Cardiac muscle cell (in vitro differentiated cells and primary cell): ENCODE results near the gene P2RY6. TPM values are rescaled to one million over a fixed set of nuclear protein-coding genes. Genes with fewer than 3 reads are reported as not detected.

ENCODE experiments used
- DNase-seq, 2 donors: peaks; one replicate each; pipeline versions ENCODE4 v3.0.0 to v3.0.0-alpha.2; 2010 to 2017; ENCODE audit warnings: low read depth in 1 of 2, low spot score in 1 of 2
- H3K27ac ChIP-seq: fragments of 200-600 bp; sonication (generic); 2 replicates; pipeline ENCODE4 v1.5.1; 2016
- H3K27me3 ChIP-seq: fragments of 200-600 bp; sonication (generic); 2 replicates; pipeline ENCODE4 v1.6.0; 2016; ENCODE audit warnings: control low read depth
- H3K36me3 ChIP-seq: fragments of 200-600 bp; sonication (generic); 2 replicates; pipeline ENCODE4 v1.5.1; 2016; ENCODE audit warnings: control low read depth
- H3K4me1 ChIP-seq: fragments of 200-600 bp; sonication (generic); 2 replicates; pipeline ENCODE4 v1.8.1; 2017; ENCODE audit warnings: low read depth, mild to moderate bottlenecking, mixed run types
- H3K4me3 ChIP-seq: fragments of 200-600 bp; sonication (generic); 2 replicates; pipeline ENCODE4 v1.5.1; 2016; ENCODE audit warnings: mild to moderate bottlenecking
- H3K9me3 ChIP-seq: fragments of 200-600 bp; sonication (generic); 2 replicates; pipeline ENCODE4 v1.5.1; 2017; ENCODE audit warnings: low read depth, mild to moderate bottlenecking, control low read depth
- CTCF ChIP-seq: IDR thresholded peaks from 2 replicates; pipeline ENCODE4 v1.5.1; 2012; ENCODE audit warnings: low read depth, mild to moderate bottlenecking, low read length
- polyA plus RNA-seq: library from polyadenylated mRNA; unstranded; fragments of >200 nt; fragmentation: Nextera tagmentation; extraction: Ambion mirVana; gene quantifications from 2 replicates; pipeline ENCODE4 v1.2.1, GENCODE V29; 2016
- total RNA-seq: library from RNA; depleted of rRNA; stranded (reverse); fragments of >200 nt; gene quantifications from 2 replicates; pipeline ENCODE4 v1.2.3, GENCODE V29; 2016

The P2RY6 gene
- total and polyA plus RNA-seq, 2 experiments from 2014 or later: 0.39 TPM; not detected in 1

DNA sequence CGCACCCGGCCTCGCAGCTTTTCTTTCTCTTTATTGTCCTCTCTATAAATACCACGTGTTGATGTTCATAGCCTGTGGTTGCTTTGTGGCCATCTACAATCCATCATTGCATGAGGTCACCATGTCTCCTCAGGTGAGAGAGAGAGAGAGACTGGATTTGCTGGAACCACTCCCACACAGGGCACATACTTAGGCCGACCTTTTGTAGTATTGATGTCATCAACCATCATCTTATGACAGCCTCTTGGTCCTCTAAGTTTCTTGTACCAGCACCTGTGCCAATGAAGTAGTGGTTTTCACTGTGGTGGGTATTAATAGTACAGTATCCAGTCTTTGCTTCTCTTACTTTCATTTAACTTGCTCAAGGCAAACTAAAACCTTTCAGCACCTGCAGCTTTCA is 22.8 kb upstream of the P2RY6 start:
- peaks cover 9% of the 10 kb centered on the region for H3K4me1 ChIP-seq
- H3K36me3 ChIP-seq: no peaks in the 10 kb centered on the region
- no peak for TF ChIP-seq CTCF
- H3K9me3 ChIP-seq: no peaks in the 10 kb centered on the region
- H3K4me3 ChIP-seq: no peak overlapping the region
- H3K27me3 ChIP-seq: peaks cover 16% of the 10 kb centered on the region
- DNase-seq: no peak
- no peak overlapping the region for H3K27ac ChIP-seq

- H3K4me3 ChIP-seq: no peak overlapping the region
- DNase-seq: no peak
- H3K4me1 ChIP-seq: peaks cover 9% of the 10 kb centered on the region
- no peaks in the 10 kb centered on the region for H3K9me3 ChIP-seq
- H3K27me3 ChIP-seq: peaks cover 15% of the 10 kb centered on the region
- no peak for TF ChIP-seq CTCF
- H3K27ac ChIP-seq: no peak overlapping the region
- H3K36me3 ChIP-seq: no peaks in the 10 kb centered on the region
Observed at GRCh38 chr11:73249853-73250783, 22.0 kb upstream of the P2RY6 start.

GRCh38 chr11:73252577-73253191 is 19.5 kb upstream of the P2RY6 start:
- no peaks in the 10 kb centered on the region for H3K27me3 ChIP-seq
- peak in 1 of 2 donors; percentile 68 for DNase-seq
- peaks cover 14% of the 10 kb centered on the region for H3K4me1 ChIP-seq
- H3K27ac ChIP-seq: peak overlapping the region; percentile 41
- no peaks in the 10 kb centered on the region for H3K9me3 ChIP-seq
- no peaks in the 10 kb centered on the region for H3K36me3 ChIP-seq
- H3K4me3 ChIP-seq: no peak overlapping the region
- TF ChIP-seq CTCF: no peak

GRCh38 chr11:73257342-73258103 is 14.6 kb upstream of the P2RY6 start:
- DNase-seq: peak; percentile 36 to 90

More at GRCh38 chr11:73257342-73258103, 14.6 kb upstream of the P2RY6 start:
- Histone ChIP-seq H3K27ac (no peak overlapping the region), H3K4me1 (peaks cover 12% of the 10 kb centered on the region), H3K27me3 (no peaks in the 10 kb centered on the region), H3K36me3 (no peaks in the 10 kb centered on the region), H3K9me3 (no peaks in the 10 kb centered on the region), H3K4me3 (no peak overlapping the region)
- TF ChIP-seq CTCF: no peak
